Activated B cell treated with CpG ODN at 0.5 μM for 24 hours (primary cell): ENCODE results near the gene ASCC1. TPM values are rescaled to one million over a fixed set of nuclear protein-coding genes. Genes with fewer than 3 reads are reported as not detected.

Experiments used
- ATAC-seq: fragments of 200-7000 bp; cut with Tn5 transposase; one replicate; pipeline ENCODE4 v1.10.0; 2021; ENCODE audit warnings: low read depth, mild to moderate bottlenecking, moderate library complexity
- CTCF ChIA-PET: fragments of 350-600 bp; sonication (Branson Sonifier 250); formaldehyde crosslinking; loops from one replicate; lab custom pipeline; 2021; ENCODE audit warnings: antibody characterized with exemption; lab: Charles Lee
- POLR2A ChIA-PET: fragments of 350-600 bp; sonication (Branson Sonifier 250); formaldehyde crosslinking; loops from one replicate; lab custom pipeline; 2021; ENCODE audit warnings: antibody characterized with exemption; lab: Charles Lee
- DNase-seq: peaks from one replicate; pipeline ENCODE4 v3.0.0; 2022
- H3K27ac Mint-ChIP-seq: one replicate; pipeline ENCODE4 v1.8.0; 2020; ENCODE audit warnings: mixed read lengths
- H3K27me3 Mint-ChIP-seq: one replicate; pipeline ENCODE4 v1.8.0; 2021; ENCODE audit warnings: mixed read lengths
- H3K36me3 Mint-ChIP-seq: one replicate; pipeline ENCODE4 v1.8.0; 2021; ENCODE audit warnings: low read depth, mixed read lengths
- H3K4me1 Mint-ChIP-seq: one replicate; pipeline ENCODE4 v1.8.0; 2021; ENCODE audit warnings: mixed read lengths
- H3K4me3 Mint-ChIP-seq: one replicate; pipeline ENCODE4 v1.8.0; 2020; ENCODE audit warnings: mild to moderate bottlenecking, mixed read lengths
- H3K9me3 Mint-ChIP-seq: one replicate; pipeline ENCODE4 v1.8.0; 2020; ENCODE audit warnings: mixed read lengths
- intact Hi-C: fragments of 100-400 bp; cut with micrococcal nuclease; formaldehyde crosslinking; loops from one replicate; pipeline ENCODE4 v1.15.1; 2024
- total RNA-seq: library from RNA; stranded (reverse); gene quantifications from 2 replicates; pipeline ENCODE4 v1.2.3, GENCODE V29; 2022
- TF ChIP-seq, protein P1 (sequence below): fragments of 200-600 bp; IDR thresholded peaks from one replicate; pipeline ENCODE4 v1.8.0; 2022; ENCODE audit warnings: antibody characterized with exemption, mild to moderate bottlenecking

Gene ASCC1
- total RNA-seq, 1 donor from 2014 or later = 42.6 TPM

GRCh38 chr10:72242675-72243074, 26.6 kb upstream of the ASCC1 start:
- no peaks in the 10 kb centered on the region for H3K9me3 Mint-ChIP-seq
- no peak for DNase-seq
- H3K4me1 Mint-ChIP-seq = peaks cover 72% of the 10 kb centered on the region
- no peaks in the 10 kb centered on the region for H3K27me3 Mint-ChIP-seq
- CTCF ChIA-PET = interaction anchor here (0.5 kb wide), 1 partner anchor 106 kb away, joined by 3 read pairs; no protein-coding TSS in a partner anchor
- TF ChIP-seq, protein P1, sequence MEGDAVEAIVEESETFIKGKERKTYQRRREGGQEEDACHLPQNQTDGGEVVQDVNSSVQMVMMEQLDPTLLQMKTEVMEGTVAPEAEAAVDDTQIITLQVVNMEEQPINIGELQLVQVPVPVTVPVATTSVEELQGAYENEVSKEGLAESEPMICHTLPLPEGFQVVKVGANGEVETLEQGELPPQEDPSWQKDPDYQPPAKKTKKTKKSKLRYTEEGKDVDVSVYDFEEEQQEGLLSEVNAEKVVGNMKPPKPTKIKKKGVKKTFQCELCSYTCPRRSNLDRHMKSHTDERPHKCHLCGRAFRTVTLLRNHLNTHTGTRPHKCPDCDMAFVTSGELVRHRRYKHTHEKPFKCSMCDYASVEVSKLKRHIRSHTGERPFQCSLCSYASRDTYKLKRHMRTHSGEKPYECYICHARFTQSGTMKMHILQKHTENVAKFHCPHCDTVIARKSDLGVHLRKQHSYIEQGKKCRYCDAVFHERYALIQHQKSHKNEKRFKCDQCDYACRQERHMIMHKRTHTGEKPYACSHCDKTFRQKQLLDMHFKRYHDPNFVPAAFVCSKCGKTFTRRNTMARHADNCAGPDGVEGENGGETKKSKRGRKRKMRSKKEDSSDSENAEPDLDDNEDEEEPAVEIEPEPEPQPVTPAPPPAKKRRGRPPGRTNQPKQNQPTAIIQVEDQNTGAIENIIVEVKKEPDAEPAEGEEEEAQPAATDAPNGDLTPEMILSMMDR = no peak
- POLR2A ChIA-PET = interaction anchor here (0.7 to 10.7 kb wide), 5 partner anchors 27 to 89 kb away, joined by 3 to 155 read pairs (median 9); partner anchors contain the start of genes ANAPC16, ASCC1 and DDIT4
- peak overlapping the region; percentile 13 for H3K4me3 Mint-ChIP-seq
- peak; percentile 47 for ATAC-seq
- peak overlapping the region; percentile 37 for H3K27ac Mint-ChIP-seq
- intact Hi-C loops = no loop called here
- peaks cover 9% of the 10 kb centered on the region for H3K36me3 Mint-ChIP-seq

GRCh38 chr10:72241691-72242252, 25.7 kb upstream of the ASCC1 start:
- no peaks in the 10 kb centered on the region for H3K27me3 Mint-ChIP-seq
- H3K9me3 Mint-ChIP-seq = no peaks in the 10 kb centered on the region
- intact Hi-C loops = no loop called here
- peaks cover 63% of the 10 kb centered on the region for H3K4me1 Mint-ChIP-seq
- no peak for DNase-seq
- H3K36me3 Mint-ChIP-seq = peaks cover 16% of the 10 kb centered on the region
- POLR2A ChIA-PET = interaction anchor here (0.6 to 10.7 kb wide), 6 partner anchors 26 to 94 kb away, joined by 3 to 155 read pairs (median 6); partner anchors contain the start of genes ANAPC16, ASCC1 and DDIT4
- no peak for ATAC-seq
- peak overlapping the region; percentile 46 for H3K27ac Mint-ChIP-seq
- no peak overlapping the region for H3K4me3 Mint-ChIP-seq
- CTCF ChIA-PET = no interaction called here
- TF ChIP-seq, protein P1 = no peak

DNA sequence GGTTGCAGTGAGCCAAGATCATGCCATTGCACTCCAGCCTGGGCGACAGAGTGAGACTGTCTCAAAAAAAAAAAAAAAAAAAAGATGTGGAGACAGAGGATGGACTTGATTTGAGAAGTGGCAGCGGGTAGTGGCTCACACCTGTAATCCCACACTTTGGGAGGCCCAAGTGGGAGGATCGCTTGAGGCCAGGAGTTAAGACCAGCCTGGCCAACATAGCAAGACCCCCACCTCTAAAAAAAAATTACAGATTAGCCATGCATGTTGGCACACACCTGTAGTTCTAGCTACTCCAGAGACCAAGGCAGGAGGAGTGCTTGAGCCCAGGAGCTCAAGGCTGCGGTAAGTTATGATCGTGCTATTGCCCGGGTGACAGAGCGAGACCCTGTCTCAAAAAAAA, 24.3 kb upstream of the ASCC1 start:
- Mint-ChIP-seq H3K4me3 (no peak overlapping the region), H3K36me3 (peaks cover 29% of the 10 kb centered on the region), H3K9me3 (no peaks in the 10 kb centered on the region), H3K27ac (no peak overlapping the region), H3K27me3 (no peaks in the 10 kb centered on the region), H3K4me1 (peaks cover 52% of the 10 kb centered on the region)
- ATAC-seq = no peak
- no peak for DNase-seq
- ChIA-PET POLR2A (interaction anchor here (0.6 to 2.6 kb wide), 8 partner anchors 21 to 94 kb away, joined by 3 to 15 read pairs (median 7); partner anchors contain the start of genes ANAPC16, ASCC1 and DDIT4), CTCF (interaction anchor here (1.4 kb wide), 1 partner anchor 97 kb away, joined by 5 read pairs; no protein-coding TSS in a partner anchor)
- TF ChIP-seq, protein P1 = no peak
- intact Hi-C loops = no loop called here

DNA sequence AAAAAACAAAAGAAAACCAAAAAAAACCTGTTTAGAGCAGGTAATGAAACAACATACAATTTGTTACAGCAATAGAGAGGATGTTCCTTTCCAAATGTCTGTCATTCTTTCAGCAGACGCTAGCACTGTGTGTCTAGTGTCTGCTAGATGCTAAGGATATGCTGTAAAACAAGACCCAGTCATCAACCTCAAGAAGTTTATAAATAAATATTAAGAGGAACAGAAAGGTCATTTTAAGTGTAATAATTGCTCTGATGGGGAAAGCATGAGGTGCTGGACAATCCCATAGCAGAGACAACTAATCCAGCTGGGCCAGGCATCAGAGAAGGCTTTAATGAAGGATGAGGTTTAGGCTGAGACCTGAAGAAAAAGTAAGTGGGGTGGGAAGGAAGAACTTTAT, 23.3 kb upstream of the ASCC1 start:
- POLR2A ChIA-PET = interaction anchor here (0.6 to 2.0 kb wide), 3 partner anchors 15 to 94 kb away, joined by 3 to 9 read pairs (median 4); partner anchors contain the start of gene DDIT4
- H3K4me3 Mint-ChIP-seq = no peak overlapping the region
- peaks cover 36% of the 10 kb centered on the region for H3K36me3 Mint-ChIP-seq
- no peaks in the 10 kb centered on the region for H3K27me3 Mint-ChIP-seq
- H3K9me3 Mint-ChIP-seq = no peaks in the 10 kb centered on the region
- peaks cover 43% of the 10 kb centered on the region for H3K4me1 Mint-ChIP-seq
- intact Hi-C loops = no loop called here
- DNase-seq (no peak), ATAC-seq (no peak)
- TF ChIP-seq, protein P1 = no peak
- H3K27ac Mint-ChIP-seq = peak overlapping the region; percentile 68
- CTCF ChIA-PET = interaction anchor here (1.4 kb wide), 1 partner anchor 98 kb away, joined by 5 read pairs; no protein-coding TSS in a partner anchor
